HG02588 (cell line): ENCODE measurements around the gene STARD7.
A peak's percentile ranks its signal among the peaks of the same experiment; 100 is the strongest.

ENCODE experiments used
- ATAC-seq: cut with Tn5 transposase; IDR thresholded peaks from one replicate; pipeline ENCODE4 v1.9.1; 2021; ENCODE audit warnings: mild to moderate bottlenecking, moderate library complexity; ENCODE audit not compliant: unreplicated experiment

The STARD7 gene

GRCh38 chr2:96201338-96201737 lies 7.3 kb downstream of the STARD7 start:
- no peak for ATAC-seq

DNA sequence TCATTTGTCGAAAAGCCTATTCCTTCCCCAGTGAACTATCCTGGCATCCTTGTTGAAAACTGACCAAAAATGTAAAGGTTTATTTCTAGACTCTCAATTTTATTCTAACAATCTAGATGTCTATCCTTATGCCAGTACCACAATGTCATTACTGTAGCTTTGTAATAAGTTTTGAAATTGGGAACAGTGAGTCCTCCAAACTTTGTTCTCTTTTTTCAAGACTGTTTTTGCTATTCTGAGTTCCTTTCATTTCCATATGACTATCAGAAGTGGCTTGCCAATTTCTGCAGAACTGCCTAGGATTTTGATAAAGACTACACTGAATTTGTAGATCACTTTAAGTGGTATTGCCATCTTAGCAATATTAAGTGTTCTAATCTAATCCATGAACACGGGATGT lies 9.7 kb downstream of the STARD7 start:
- ATAC-seq = no peak

GRCh38 chr2:96197546-96198255 lies 10.9 kb downstream of the STARD7 start:
- ATAC-seq = no peak

GRCh38 chr2:96195410-96196066 lies 13.1 kb downstream of the STARD7 start:
- no peak for ATAC-seq

GRCh38 chr2:96191937-96192670 lies 16.5 kb downstream of the STARD7 start:
- ATAC-seq = no peak

- ATAC-seq = no peak
Observed at GRCh38 chr2:96188821-96189526, 19.7 kb downstream of the STARD7 start.

DNA sequence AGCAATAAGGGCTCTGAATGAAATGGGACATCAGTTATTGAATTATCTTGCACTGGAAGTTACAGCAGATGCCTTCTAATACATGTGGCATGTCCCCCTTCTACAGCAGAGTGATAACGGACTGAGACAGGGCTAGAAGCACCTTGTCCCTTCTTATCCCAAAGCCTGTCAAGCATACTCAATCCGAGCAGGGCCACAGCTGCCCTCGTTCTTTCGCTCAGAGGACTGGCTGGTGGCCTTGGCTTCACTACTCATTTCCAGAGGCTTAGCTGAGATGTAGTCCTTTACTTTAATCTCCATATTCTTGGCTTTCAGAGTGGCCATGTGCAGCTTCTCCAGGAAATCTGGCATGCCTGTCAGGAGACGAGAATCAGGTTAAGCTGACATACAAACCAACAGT lies 22.1 kb downstream of the STARD7 start:
- ATAC-seq = no peak

GRCh38 chr2:96185516-96185915 lies 23.1 kb downstream of the STARD7 start:
- no peak for ATAC-seq

- no peak for ATAC-seq
Observed at GRCh38 chr2:96184989-96185388, 23.6 kb downstream of the STARD7 start.

DNA sequence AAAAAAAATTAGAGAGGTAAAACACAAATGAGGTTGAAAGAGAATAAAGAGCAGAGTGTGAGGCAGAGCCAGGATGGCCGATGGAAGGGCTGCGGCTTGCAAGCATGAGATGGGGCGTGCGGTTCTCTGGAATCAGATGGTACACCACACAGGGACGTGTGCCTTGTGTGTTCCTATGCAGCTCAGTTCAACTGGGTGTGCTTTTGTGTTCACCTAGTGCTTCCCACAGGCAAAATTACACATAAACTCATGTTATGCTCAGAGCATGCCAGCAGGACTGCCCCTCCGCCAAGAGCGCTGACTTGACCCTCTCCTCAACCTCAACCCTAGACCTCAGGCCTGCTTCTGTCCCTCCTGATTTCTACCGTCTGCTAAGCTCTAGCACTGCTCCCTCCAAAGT lies 24.4 kb downstream of the STARD7 start:
- no peak for ATAC-seq

- ATAC-seq = no peak
Observed at GRCh38 chr2:96181529-96181928, 27.1 kb downstream of the STARD7 start.

DNA sequence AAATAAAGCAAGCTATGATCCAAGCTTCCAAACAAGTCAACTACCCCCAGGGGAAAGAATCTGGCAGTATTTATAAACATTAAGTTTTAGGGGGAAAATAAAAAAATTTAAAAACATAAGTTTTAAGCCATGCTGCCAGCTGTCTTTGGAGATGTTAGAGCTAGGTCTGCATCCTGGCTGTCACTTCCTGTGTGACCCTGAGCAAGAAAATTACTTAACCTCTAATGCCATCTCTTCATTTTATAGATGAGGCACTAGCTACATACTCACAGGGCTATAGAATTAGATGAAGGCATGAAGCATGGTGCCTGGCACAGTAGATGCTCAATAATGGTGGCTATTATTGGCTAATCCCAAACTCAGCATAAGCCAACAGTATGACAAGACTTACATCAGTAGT lies 28.1 kb downstream of the STARD7 start:
- no peak for ATAC-seq

DNA sequence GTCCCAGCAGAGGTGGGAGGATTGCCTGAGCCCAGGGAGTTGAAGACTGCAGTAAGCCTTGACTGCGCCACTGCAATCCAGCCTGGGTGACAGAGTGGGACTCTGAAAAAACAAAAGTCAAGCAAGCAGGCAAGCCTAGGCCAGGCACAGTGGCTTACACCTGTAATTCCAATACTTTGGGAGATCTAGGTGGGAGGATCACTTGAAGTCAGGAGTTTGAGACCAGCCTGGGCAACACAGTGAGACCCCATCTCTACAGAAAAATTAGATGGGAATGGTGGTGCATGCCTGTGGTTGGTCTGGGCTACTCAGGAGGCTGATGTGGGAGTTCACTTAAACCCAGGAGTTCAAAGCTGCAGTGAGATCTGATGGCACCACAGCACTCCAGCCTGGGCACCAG lies 28.6 kb downstream of the STARD7 start:
- no peak for ATAC-seq

DNA sequence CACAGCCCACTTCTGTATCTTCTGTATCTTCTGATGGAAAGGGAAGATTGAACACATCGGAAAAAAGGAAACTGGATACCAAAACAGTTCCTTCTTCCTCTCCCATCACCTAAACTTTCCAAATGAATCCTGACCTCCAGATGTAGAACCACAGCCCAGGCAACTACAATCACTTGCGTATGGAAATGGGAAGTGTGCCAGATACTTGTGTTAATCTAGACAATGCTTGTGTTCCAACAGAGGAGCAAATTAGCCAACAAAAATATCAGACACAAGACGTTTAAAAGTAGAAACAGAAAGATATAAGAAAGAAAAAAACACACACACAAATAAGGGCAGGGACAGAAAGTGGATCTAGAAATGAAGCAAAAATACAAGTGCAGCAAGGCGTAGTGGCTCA lies 32.0 kb downstream of the STARD7 start:
- no peak for ATAC-seq

- no peak for ATAC-seq
Observed at GRCh38 chr2:96175951-96176350, 32.7 kb downstream of the STARD7 start.

- ATAC-seq = peak; percentile 57
Observed at GRCh38 chr2:96174251-96175144, 34.1 kb downstream of the STARD7 start.

DNA sequence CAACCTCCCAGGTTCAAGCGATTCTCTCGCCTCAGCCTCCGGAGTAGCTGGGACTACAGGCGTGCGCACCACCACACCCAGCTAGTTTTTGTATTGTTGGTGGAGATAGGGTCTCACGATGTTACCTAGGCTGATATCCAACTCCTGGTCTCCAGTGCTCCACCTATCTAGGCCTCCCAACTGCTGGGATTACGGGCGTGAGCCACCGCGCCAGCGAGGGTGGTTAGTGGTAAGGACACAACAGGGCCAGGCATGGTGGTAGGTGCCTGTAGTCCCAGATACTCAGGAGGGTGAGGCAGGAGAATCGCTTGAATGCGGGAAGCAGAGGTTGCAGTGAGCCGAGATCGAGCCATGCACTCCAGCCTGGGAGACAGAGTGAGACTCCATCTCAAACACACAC lies 36.8 kb downstream of the STARD7 start:
- ATAC-seq = no peak

DNA sequence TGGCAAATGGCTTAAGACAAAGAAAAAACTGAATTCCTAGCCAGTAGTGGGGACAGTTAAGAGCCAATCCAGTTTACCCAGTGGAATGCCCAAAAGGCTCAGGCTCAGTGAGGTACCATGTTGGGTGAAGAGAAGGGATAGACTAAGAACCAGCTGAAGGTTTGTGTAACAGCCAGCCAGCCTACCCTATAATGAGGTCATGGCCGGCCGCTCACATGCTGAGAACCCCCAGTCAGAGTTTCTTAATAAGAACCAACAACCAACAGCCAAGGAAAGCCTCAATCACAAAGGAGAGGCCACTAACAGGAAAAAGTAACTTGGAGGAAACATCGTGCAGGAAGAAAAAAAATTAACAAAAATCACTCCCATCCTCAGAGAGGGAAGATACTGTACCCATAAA lies 38.0 kb downstream of the STARD7 start:
- no peak for ATAC-seq

DNA sequence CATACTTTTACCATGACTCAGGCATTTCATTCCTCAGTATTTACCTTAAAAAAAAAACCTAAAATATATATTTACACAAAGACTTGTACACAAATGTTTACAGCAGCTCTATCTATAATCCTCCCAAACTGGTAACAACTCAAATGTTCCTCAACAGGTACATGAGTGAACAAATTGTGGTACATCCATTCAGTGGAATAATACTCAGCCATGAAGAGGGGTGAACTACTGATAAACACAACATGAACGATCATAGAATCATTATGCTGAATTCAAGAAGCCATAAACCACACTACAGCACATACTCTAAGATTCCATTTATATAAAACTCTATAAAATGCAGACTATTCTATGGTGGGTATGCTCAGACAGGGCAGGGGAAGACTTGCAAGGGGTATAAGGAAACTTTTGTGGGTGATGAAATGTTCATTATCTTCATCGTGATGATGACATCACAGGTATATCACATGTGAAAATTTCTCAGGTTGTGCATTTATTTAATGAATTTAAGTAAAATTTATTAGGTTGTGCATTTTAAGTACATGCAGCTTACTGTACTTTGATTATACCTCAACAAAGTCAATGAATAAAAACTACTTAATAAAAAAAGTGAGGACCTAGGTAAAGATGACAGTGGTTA lies 38.6 kb downstream of the STARD7 start:
- no peak for ATAC-seq

- ATAC-seq = no peak
Observed at GRCh38 chr2:96167407-96168013, 41.1 kb downstream of the STARD7 start.
